ENCODE data around the gene FGF18. TPM values are rescaled to one million over a fixed set of nuclear protein-coding genes. Genes with fewer than 3 reads are reported as not detected.
A peak's percentile ranks its signal among the peaks of the same experiment; 100 is the strongest.

FGF18 gene
- total and polyA plus RNA-seq, 7 donors: 0.14 to 0.66 (median 0.28) TPM

GRCh38 chr5:171388816-171389168, 30.7 kb upstream of the FGF18 start:
- TF ChIP-seq CTCF (IDR thresholded peaks at IDR 0.05): no peak
- no peaks in the 10 kb centered on the region for H3K27me3 ChIP-seq (ENCODE audit: insufficient read depth in 3 of 3, low read length in 2 of 3)
- intact Hi-C loops (cut with DNase I): no loop called here
- H3K4me1 ChIP-seq: peaks cover 27% of the 10 kb centered on the region
- H3K4me3 ChIP-seq: peak overlapping the region; percentile 79
- WGBS, 3 donors: 8 to 9% (median 9%) methylated on average over 14 of the region's 14 CpGs
- ATAC-seq (no peak), DNase-seq (no peak)
- H3K36me3 ChIP-seq (ENCODE audit: insufficient read depth in 1 of 2, low read depth in 1 of 2): peaks cover 0 to 35% of the 10 kb centered on the region in 2 donors
- H3K27ac ChIP-seq: peak overlapping the region; percentile 84
- H3K9me3 ChIP-seq: no peaks in the 10 kb centered on the region

- 64 to 72% (median 68%) methylated on average over 8 of the region's 8 CpGs for WGBS, 3 donors
- no peak for DNase-seq
- no peak for TF ChIP-seq CTCF (IDR thresholded peaks at IDR 0.05)
- peaks cover 10 to 58% of the 10 kb centered on the region in 2 donors for H3K36me3 ChIP-seq (ENCODE audit: insufficient read depth in 1 of 2, low read depth in 1 of 2)
- peak overlapping the region; percentile 79 for H3K4me3 ChIP-seq
- H3K27me3 ChIP-seq (ENCODE audit: insufficient read depth in 3 of 3, low read length in 2 of 3): no peaks in the 10 kb centered on the region
- intact Hi-C loops (cut with DNase I): no loop called here
- H3K4me1 ChIP-seq: peaks cover 27% of the 10 kb centered on the region
- H3K9me3 ChIP-seq: no peaks in the 10 kb centered on the region
- ATAC-seq: no peak
- H3K27ac ChIP-seq: no peak overlapping the region
Observed at GRCh38 chr5:171390883-171391677, 28.4 kb upstream of the FGF18 start.

- Histone ChIP-seq H3K36me3 (ENCODE audit: insufficient read depth in 1 of 2, low read depth in 1 of 2) (peaks cover 10 to 68% of the 10 kb centered on the region in 2 donors), H3K27me3 (ENCODE audit: insufficient read depth in 3 of 3, low read length in 2 of 3) (no peaks in the 10 kb centered on the region), H3K4me3 (no peak overlapping the region), H3K4me1 (peaks cover 31% of the 10 kb centered on the region), H3K9me3 (no peaks in the 10 kb centered on the region), H3K27ac (no peak overlapping the region)
- no peak for DNase-seq
- 81 to 86% (median 84%) methylated on average over 14 of the region's 14 CpGs for WGBS, 3 donors
- ATAC-seq: no peak
- TF ChIP-seq CTCF (IDR thresholded peaks at IDR 0.05): no peak
- intact Hi-C loops (cut with DNase I): no loop called here
Observed at GRCh38 chr5:171391996-171392577, 27.4 kb upstream of the FGF18 start.

GRCh38 chr5:171392585-171393159, 26.8 kb upstream of the FGF18 start:
- DNase-seq (no peak), ATAC-seq (no peak)
- Histone ChIP-seq H3K9me3 (no peaks in the 10 kb centered on the region), H3K27ac (no peak overlapping the region), H3K4me3 (no peak overlapping the region), H3K27me3 (ENCODE audit: insufficient read depth in 3 of 3, low read length in 2 of 3) (no peaks in the 10 kb centered on the region), H3K4me1 (peaks cover 31% of the 10 kb centered on the region), H3K36me3 (ENCODE audit: insufficient read depth in 1 of 2, low read depth in 1 of 2) (peaks cover 10 to 74% of the 10 kb centered on the region in 2 donors)
- no peak for TF ChIP-seq CTCF (IDR thresholded peaks at IDR 0.05)
- intact Hi-C loops (cut with DNase I): no loop called here
- WGBS, 3 donors: 93 to 95% (median 94%) methylated on average over 4 of the region's 4 CpGs

Measured in psoas muscle (tissue), 8 donors.